ENCODE data around the gene MRPL10. TPM values are rescaled to one million over a fixed set of nuclear protein-coding genes. Genes with fewer than 3 reads are reported as not detected.

MRPL10 gene
- total RNA-seq, 1 experiment from 2014 or later: 112 TPM

- TF ChIP-seq REST (IDR thresholded peaks at IDR 0.05; ENCODE audit: low read depth) (no peak), YY1 (IDR thresholded peaks at IDR 0.05; ENCODE audit: extremely low read depth, insufficient replicate concordance, low read depth, low read length) (no peak), EZH2 (IDR thresholded peaks at IDR 0.05) (no peak), ZFX (IDR thresholded peaks at IDR 0.05) (no peak), POLR2A (IDR thresholded peaks at IDR 0.05; ENCODE audit: borderline replicate concordance, extremely low read depth, insufficient read depth, insufficient read length) (no peak), CBX3 (IDR thresholded peaks at IDR 0.05; ENCODE audit: low read depth) (no peak), TCF7L2 (IDR thresholded peaks at IDR 0.05; ENCODE audit: borderline replicate concordance, extremely low read depth, insufficient read depth, insufficient read length) (no peak), CTCF (IDR thresholded peaks at IDR 0.05 in 2 of 3, conservative IDR thresholded peaks at IDR 0.05 in 1 of 3; ENCODE audit: borderline replicate concordance in 1 of 3, insufficient read depth in 1 of 3, low read depth in 2 of 3, low read length in 2 of 3) (no peak)
Measured at GRCh38 chr17:47806913-47807255, 24.5 kb downstream of the MRPL10 start (continued).

Data from HCT116 (cell line).